Measurements from ENCODE around the gene NUP133. TPM values are rescaled to one million over a fixed set of nuclear protein-coding genes. Genes with fewer than 3 reads are reported as not detected.

NUP133 gene
- total RNA-seq, 2 donors from 2014 or later = 26.0 to 28.9 TPM

- DNase-seq (ENCODE audit: low spot score) = no peak
- intact Hi-C loops (cut with DNase I) = no loop called here
Measured at GRCh38 chr1:229461032-229461668, 47.0 kb downstream of the NUP133 start.

DNA sequence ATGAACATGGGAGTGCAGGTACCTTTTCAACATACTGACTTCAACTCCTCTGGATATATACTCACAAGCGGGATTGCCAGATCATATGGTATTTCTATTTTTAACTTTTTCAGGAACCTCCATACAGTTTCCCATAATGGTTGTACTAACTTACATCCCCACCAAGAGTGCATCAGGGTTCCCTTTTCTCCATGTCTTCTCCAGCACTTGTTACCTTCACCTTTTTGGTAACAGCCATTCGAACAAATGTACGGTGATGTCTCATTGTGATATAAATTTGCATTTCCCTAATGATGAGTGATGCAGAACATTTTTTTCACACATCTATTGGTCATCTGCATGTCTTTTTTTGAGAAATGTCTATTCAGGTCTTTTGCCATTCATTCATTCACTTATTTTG lies 48.3 kb downstream of the NUP133 start:
- intact Hi-C loops (cut with DNase I) = no loop called here
- no peak for DNase-seq (ENCODE audit: low spot score)

- no peak for DNase-seq (ENCODE audit: low spot score)
- intact Hi-C loops (cut with DNase I) = no loop called here
Measured at GRCh38 chr1:229457436-229457835, 50.7 kb downstream of the NUP133 start.

GRCh38 chr1:229456016-229456415 lies 52.1 kb downstream of the NUP133 start:
- DNase-seq (ENCODE audit: low spot score) = no peak
- intact Hi-C loops (cut with DNase I) = no loop called here

- intact Hi-C loops (cut with DNase I) = no loop called here
- DNase-seq (ENCODE audit: low spot score) = no peak
Measured at GRCh38 chr1:229454056-229454455, 54.1 kb downstream of the NUP133 start.

GRCh38 chr1:229452956-229453801 lies 55.0 kb downstream of the NUP133 start:
- no peak for DNase-seq (ENCODE audit: low spot score)
- intact Hi-C loops (cut with DNase I) = no loop called here

DNA sequence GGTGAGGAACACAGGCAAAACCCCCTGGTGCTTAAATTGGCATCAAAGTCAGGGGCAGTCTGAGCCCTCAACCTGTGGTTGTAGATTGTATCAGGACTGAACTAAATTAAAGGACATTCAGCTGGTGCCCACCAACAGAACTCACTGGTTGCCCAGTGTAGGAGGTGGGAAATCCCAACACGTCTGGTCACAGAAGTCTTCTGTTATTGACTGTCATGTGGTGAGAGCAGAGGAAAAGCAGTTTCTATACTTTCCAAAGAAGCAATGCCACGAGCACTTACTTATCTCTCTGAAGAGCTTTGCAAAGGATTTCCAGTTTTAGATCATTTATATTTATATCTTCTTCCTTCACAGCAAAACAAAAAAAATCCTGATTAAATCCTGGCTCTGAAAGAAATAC lies 59.3 kb downstream of the NUP133 start:
- no peak for DNase-seq (ENCODE audit: low spot score)
- intact Hi-C loops (cut with DNase I) = no loop called here

- DNase-seq (ENCODE audit: low spot score) = no peak
- intact Hi-C loops (cut with DNase I) = no loop called here
Measured at GRCh38 chr1:229448354-229448753, 59.8 kb downstream of the NUP133 start.

DNA sequence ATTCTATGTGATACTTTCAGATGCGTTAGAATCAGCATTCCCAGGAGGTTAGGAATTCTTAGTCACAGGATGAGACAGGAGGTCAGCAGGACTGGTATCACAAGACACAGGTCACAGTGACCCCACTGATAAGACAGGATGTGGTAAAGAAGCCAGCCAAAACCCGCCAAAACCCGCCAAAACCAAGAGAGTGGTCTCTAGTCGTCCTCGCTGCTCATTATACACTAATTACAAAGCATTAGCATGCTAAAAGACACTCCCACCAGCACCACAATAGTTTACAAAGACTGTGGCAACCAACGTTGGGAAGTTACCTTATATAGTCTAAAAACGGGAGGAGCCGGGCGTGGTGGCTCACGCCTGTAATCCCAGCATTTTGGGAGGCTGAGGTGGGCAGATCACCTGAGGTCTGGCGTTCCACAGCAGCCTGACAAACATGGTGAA lies 60.3 kb downstream of the NUP133 start:
- no peak for DNase-seq (ENCODE audit: low spot score)
- intact Hi-C loops (cut with DNase I) = no loop called here

DNA sequence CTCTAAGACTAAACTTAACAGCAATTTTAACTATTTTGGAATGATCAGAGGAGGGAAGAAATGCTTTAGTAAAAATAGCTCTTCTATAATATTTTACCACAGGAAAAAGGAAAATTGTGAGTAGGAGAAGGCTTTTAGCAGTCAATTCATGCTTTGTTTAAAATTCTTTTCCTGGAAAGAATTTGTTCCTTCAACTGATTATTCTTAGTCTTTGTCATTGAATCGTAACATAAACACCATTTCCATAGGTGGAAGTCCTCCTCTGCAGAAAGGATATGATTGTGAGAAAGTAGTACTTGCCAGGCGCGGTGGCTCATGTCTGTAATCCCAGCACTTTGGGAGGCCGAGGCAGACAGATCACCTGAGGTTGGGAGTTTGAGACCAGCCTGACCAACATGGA lies 62.3 kb downstream of the NUP133 start:
- intact Hi-C loops (cut with DNase I) = no loop called here
- no peak for DNase-seq (ENCODE audit: low spot score)

DNA sequence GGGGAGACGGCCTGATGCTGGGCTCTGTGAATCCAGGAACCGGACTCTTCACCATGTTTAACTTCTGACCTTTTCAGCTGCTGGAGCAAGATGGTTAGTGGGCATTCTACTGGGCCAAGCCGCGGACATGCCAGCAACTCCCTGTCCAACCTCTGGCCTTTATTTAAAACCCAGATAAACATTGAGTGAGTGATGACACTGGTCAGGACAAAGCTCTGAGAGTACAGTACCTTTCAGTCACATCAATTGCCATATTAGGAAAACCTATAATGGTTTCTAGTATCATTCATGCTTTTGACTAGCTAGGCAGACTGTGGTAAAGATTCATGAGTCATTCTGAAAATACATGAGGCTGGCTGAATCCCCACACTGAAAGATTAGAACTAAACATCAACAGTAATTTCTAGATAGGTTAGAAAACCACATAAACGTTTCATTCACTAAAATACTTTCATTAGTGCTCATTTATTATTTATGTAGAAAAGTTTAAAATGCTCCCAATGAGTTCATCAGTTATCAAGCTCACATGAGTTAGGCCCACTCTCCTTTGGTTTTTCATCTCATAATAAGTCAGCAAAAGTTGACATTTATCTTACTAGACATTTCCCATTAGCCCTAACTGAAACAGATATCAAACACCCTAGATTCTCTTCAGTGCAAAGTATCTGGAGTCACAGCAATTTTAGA lies 67.1 kb downstream of the NUP133 start:
- DNase-seq (ENCODE audit: low spot score) = no peak
- intact Hi-C loops (cut with DNase I) = no loop called here

- intact Hi-C loops (cut with DNase I) = no loop called here
- DNase-seq (ENCODE audit: low spot score) = no peak
Measured at GRCh38 chr1:229438021-229438420, 70.1 kb downstream of the NUP133 start.

GRCh38 chr1:229437443-229437842 lies 70.7 kb downstream of the NUP133 start:
- intact Hi-C loops (cut with DNase I) = no loop called here
- DNase-seq (ENCODE audit: low spot score) = no peak

DNA sequence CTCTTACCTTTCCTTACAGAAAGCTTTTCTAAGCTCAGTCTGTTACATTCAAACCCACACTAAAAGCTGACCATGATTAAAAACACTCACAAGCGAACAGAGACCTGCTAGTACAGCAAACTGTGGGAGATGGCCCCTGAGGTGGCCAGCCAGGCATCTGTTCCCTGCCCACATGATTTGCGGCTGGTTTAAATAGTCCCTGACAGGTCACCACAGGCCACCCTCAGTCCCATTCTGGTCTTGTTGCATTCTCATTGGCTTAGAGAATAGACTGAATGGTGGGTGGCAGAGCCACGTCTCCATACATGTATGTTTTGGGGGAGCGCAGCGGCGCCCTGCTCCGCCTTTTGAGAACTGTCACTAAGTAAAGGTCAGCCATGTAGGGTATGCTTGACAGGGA lies 71.9 kb downstream of the NUP133 start:
- no peak for DNase-seq (ENCODE audit: low spot score)
- intact Hi-C loops (cut with DNase I) = no loop called here

DNA sequence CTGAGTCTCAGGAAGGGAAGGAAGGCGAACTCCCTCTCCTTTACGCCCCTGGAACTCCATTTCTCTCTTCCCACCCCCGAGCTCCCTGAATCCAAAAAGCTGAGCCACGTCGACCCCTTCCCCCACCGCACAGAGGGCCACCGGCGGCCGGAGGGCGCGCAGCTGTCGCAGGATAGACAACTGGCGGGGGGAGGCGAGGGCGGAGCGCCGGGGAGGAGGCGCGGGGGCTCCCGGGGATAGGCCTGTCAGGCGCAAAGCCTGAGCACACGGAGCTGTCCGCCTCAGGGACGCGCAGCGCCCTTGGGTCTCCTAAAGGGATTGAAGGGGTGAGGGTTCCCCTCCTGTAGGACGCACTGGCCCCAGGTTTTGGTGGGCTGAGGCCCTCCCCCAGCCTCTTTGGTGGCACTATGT lies 73.5 kb downstream of the NUP133 start:
- intact Hi-C loops (cut with DNase I) = no loop called here

DNA sequence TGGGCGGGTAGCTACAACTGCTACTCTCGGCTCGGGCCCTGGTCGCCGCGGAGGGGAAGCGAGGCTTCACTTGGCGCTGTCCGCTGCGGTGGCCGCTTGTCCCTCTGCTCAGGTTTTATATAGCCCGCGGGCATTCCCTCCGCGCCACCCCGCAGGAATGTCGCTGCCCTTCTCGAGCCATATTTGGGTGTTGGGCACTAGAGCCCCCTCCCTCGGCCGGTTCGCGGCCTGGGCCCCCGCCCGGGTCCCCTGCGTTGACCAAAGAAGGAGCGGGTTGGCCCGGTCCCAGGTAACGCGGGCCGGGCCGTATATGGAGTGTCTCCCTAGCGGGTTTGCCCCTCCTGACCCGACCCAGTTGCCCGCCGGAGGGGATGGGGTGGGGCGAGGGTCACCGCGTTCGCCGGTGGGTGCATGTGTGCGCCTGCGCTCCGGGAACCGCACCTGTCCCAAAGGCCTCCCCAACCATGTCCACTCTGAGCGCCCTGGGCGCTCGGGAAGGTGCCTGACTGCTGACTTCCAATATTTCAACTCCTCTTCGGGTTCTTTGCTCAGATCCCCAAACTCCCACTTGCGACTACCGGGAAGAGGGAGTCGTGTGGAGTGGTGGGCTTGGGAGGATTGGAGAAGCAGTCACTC lies 74.0 kb downstream of the NUP133 start, which contains the start of gene ACTA1:
ACTA1 (minus strand) TSS at position 90 of the 636 bp plus-strand sequence. CDS start 979 bp downstream, outside the sequence.
- DNase-seq (ENCODE audit: low spot score) = no peak
- intact Hi-C loops (cut with DNase I) = no loop called here

More for the DNA sequence above, 73.5 kb downstream of the NUP133 start:
- no peak for DNase-seq (ENCODE audit: low spot score)

DNA sequence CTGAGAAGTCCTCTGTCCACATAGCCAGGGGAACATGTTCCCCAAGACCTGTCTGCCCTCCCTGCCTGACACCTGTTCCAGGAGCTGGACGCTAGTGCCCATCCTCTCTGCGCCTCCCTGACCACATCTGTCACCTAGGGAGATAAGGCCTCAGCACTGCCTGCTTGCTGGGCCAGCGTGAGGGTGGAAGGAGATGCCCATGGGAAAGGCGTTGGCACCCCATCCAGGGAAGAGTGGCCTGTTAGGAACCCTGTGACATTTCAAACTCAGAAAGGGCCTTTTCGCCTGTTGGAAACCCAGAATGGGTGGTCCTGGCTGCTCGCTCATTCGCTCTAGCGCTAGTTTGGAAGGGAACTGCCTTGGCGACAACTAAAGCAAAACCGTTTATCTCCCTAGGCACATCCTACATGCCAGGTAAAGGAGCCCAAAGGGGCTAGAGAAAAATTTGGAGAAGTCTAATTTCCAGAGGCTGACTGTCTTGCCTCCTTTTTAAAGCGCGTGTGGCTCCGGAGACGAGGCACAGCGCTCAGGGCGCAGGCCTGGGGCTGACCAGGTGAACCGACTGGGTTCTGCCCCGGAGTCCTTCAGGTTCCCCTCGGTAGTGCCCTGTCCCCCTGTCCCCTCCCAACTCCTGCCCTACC lies 74.7 kb downstream of the NUP133 start:
- intact Hi-C loops (cut with DNase I) = no loop called here
- no peak for DNase-seq (ENCODE audit: low spot score)

- intact Hi-C loops (cut with DNase I) = no loop called here
Measured at GRCh38 chr1:229432905-229433304, 75.2 kb downstream of the NUP133 start.

DNA sequence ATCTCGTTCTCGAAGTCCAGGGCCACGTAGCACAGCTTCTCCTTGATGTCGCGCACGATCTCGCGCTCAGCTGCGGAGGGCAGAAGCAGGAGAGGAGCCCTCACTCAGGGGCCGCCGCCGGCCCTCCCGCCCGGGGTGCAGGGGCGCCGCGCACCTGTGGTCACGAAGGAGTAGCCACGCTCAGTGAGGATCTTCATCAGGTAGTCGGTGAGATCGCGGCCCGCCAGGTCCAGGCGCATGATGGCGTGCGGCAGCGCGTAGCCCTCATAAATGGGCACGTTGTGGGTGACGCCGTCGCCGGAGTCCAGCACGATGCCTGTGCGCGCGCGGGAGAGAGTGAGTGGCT lies 76.1 kb downstream of the NUP133 start:
- intact Hi-C loops (cut with DNase I) = no loop called here
- no peak for DNase-seq (ENCODE audit: low spot score)

More at GRCh38 chr1:229432905-229433304, 75.2 kb downstream of the NUP133 start:
- DNase-seq (ENCODE audit: low spot score) = no peak
